Uterus (tissue), 2 donors: Measurements from ENCODE around the gene MBP.

Experiments used
- POLR2A ChIP-seq, 2 donors: fragments of 450-650 bp; IDR thresholded peaks; one replicate each; pipeline ENCODE4 v1.6.1; 2016; ENCODE audit warnings: antibody characterized with exemption in 2 of 2, mild to moderate bottlenecking in 1 of 2, moderate library complexity in 1 of 2
- TF ChIP-seq, protein P1 (sequence below), 4 experiments: fragments of 200-600 bp in 2 of 4; fragments of 450-650 bp in 2 of 4; sonication (generic) in 2 of 4; IDR thresholded peaks; one replicate each; pipeline ENCODE4 v1.5.1; 2016 to 2019; ENCODE audit warnings: antibody characterized with exemption in 4 of 4, mild to moderate bottlenecking in 2 of 4, moderate library complexity in 1 of 4

DNA sequence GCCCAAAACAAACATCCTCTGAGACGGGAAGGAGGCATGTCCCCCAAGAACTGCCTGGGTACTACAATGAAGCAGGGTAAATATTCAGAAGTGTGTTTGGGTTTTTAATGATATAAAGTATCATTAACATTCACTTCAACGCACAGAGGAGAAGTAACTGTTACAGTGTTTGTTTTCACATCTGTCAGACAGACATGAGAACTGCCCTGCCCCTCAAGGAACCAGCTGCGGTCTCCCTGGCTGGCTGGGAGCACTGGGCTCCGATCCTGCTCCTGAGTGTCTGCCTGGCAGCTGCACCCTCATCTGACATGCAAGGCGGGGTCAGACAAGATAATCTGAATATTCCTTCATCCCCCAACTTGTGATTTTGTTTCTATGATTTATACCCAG, 75.6 kb downstream of the MBP start:
- TF ChIP-seq, protein P1, sequence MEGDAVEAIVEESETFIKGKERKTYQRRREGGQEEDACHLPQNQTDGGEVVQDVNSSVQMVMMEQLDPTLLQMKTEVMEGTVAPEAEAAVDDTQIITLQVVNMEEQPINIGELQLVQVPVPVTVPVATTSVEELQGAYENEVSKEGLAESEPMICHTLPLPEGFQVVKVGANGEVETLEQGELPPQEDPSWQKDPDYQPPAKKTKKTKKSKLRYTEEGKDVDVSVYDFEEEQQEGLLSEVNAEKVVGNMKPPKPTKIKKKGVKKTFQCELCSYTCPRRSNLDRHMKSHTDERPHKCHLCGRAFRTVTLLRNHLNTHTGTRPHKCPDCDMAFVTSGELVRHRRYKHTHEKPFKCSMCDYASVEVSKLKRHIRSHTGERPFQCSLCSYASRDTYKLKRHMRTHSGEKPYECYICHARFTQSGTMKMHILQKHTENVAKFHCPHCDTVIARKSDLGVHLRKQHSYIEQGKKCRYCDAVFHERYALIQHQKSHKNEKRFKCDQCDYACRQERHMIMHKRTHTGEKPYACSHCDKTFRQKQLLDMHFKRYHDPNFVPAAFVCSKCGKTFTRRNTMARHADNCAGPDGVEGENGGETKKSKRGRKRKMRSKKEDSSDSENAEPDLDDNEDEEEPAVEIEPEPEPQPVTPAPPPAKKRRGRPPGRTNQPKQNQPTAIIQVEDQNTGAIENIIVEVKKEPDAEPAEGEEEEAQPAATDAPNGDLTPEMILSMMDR (IDR thresholded peaks at IDR 0.05), result no peak
- no peak for TF ChIP-seq POLR2A (IDR thresholded peaks at IDR 0.05)
